ENCODE results near the gene CNTN2.

CNTN2 gene

GRCh38 chr1:205056956-205057568, 14.1 kb downstream of the CNTN2 start:
- no peak for DNase-seq

- DNase-seq: no peak
Observed at GRCh38 chr1:205057808-205058575, 15.0 kb downstream of the CNTN2 start.

- DNase-seq: no peak
Observed at GRCh38 chr1:205058853-205059252, 15.8 kb downstream of the CNTN2 start.

GRCh38 chr1:205059660-205060059, 16.6 kb downstream of the CNTN2 start:
- DNase-seq: no peak

- no peak for DNase-seq
Observed at GRCh38 chr1:205060746-205061145, 17.7 kb downstream of the CNTN2 start.

GRCh38 chr1:205061227-205061626, 18.2 kb downstream of the CNTN2 start:
- DNase-seq: no peak

GRCh38 chr1:205061665-205062069, 18.7 kb downstream of the CNTN2 start:
- DNase-seq: peak; percentile 77 to 90

- no peak for DNase-seq
Observed at GRCh38 chr1:205062319-205062718, 19.3 kb downstream of the CNTN2 start.

GRCh38 chr1:205062895-205063294, 19.9 kb downstream of the CNTN2 start:
- no peak for DNase-seq

GRCh38 chr1:205064301-205064700, 21.3 kb downstream of the CNTN2 start:
- DNase-seq: no peak

GRCh38 chr1:205064741-205065316, 21.8 kb downstream of the CNTN2 start:
- DNase-seq: no peak

GRCh38 chr1:205065666-205066065, 22.7 kb downstream of the CNTN2 start:
- no peak for DNase-seq

- no peak for DNase-seq
Observed at GRCh38 chr1:205066141-205066818, 23.3 kb downstream of the CNTN2 start.

- DNase-seq: no peak
Observed at GRCh38 chr1:205067031-205067430, 24.0 kb downstream of the CNTN2 start.

- no peak for DNase-seq
Observed at GRCh38 chr1:205068001-205068400, 25.0 kb downstream of the CNTN2 start.

- no peak for DNase-seq
Observed at GRCh38 chr1:205068457-205069040, 25.5 kb downstream of the CNTN2 start.

GRCh38 chr1:205069371-205070125, 26.5 kb downstream of the CNTN2 start:
- peak in 1 of 2 experiments; percentile 24 for DNase-seq

GRCh38 chr1:205071028-205071409, 28.0 kb downstream of the CNTN2 start:
- DNase-seq: no peak

GRCh38 chr1:205071801-205072200, 28.8 kb downstream of the CNTN2 start:
- DNase-seq: no peak

- DNase-seq: no peak
Observed at GRCh38 chr1:205072286-205072685, 29.3 kb downstream of the CNTN2 start.

GRCh38 chr1:205072881-205073280, 29.9 kb downstream of the CNTN2 start:
- DNase-seq: no peak

- DNase-seq: no peak
Observed at GRCh38 chr1:205073511-205073910, 30.5 kb downstream of the CNTN2 start.

- no peak for DNase-seq
Observed at GRCh38 chr1:205074084-205074483, 31.1 kb downstream of the CNTN2 start.
